ENCODE results near the gene TRIM63. TPM values are rescaled to one million over a fixed set of nuclear protein-coding genes. Genes with fewer than 3 reads are reported as not detected.

TRIM63 gene
- polyA plus RNA-seq, 1 experiment, result not detected

- CTCF ChIA-PET, result no interaction called here
These were observed 17.7 kb downstream of the TRIM63 start for GRCh38 chr1:26049531-26050247.

GRCh38 chr1:26047278-26047874 is 20.1 kb downstream of the TRIM63 start:
- no peak for DNase-seq (ENCODE audit: low read depth, low spot score)
- ChIA-PET CTCF (no interaction called here), POLR2A (interaction anchor here (0.7 kb wide), 1 partner anchor 11 kb away, joined by 3 read pairs; no protein-coding TSS in a partner anchor)
- TF ChIP-seq CTCF (IDR thresholded peaks at IDR 0.05; ENCODE audit: low read depth, low read length), result no peak
- Histone ChIP-seq H3K27me3 (ENCODE audit: control insufficient read depth, insufficient read depth, low read length) (peaks cover 81% of the 10 kb centered on the region), H3K4me3 (ENCODE audit: low read depth, low read length) (no peak overlapping the region), H3K27ac (ENCODE audit: low read depth, low read length) (no peak overlapping the region), H3K9me3 (ENCODE audit: control insufficient read depth, insufficient read depth, low read length) (no peaks in the 10 kb centered on the region)

More at GRCh38 chr1:26049531-26050247, 17.7 kb downstream of the TRIM63 start:
- H3K9me3 ChIP-seq (ENCODE audit: control insufficient read depth, insufficient read depth, low read length), result no peaks in the 10 kb centered on the region
- no peak overlapping the region for H3K27ac ChIP-seq (ENCODE audit: low read depth, low read length)
- no peak for DNase-seq (ENCODE audit: low read depth, low spot score)
- peaks cover 80% of the 10 kb centered on the region for H3K27me3 ChIP-seq (ENCODE audit: control insufficient read depth, insufficient read depth, low read length)
- H3K4me3 ChIP-seq (ENCODE audit: low read depth, low read length), result no peak overlapping the region
- no peak for TF ChIP-seq CTCF (IDR thresholded peaks at IDR 0.05; ENCODE audit: low read depth, low read length)
- POLR2A ChIA-PET, result interaction anchor here (0.7 kb wide), 1 partner anchor 28 kb away, joined by 4 read pairs; no protein-coding TSS in a partner anchor

GRCh38 chr1:26046246-26047095 is 21.0 kb downstream of the TRIM63 start:
- DNase-seq (ENCODE audit: low read depth, low spot score), result no peak
- H3K9me3 ChIP-seq (ENCODE audit: control insufficient read depth, insufficient read depth, low read length), result no peaks in the 10 kb centered on the region
- no peak overlapping the region for H3K27ac ChIP-seq (ENCODE audit: low read depth, low read length)
- H3K4me3 ChIP-seq (ENCODE audit: low read depth, low read length), result no peak overlapping the region
- POLR2A ChIA-PET, result no interaction called here
- CTCF ChIA-PET, result interaction anchor here (1.3 kb wide), 1 partner anchor 11 kb away, joined by 3 read pairs; no protein-coding TSS in a partner anchor
- peaks cover 84% of the 10 kb centered on the region for H3K27me3 ChIP-seq (ENCODE audit: control insufficient read depth, insufficient read depth, low read length)
- no peak for TF ChIP-seq CTCF (IDR thresholded peaks at IDR 0.05; ENCODE audit: low read depth, low read length)

- no peak for TF ChIP-seq CTCF (IDR thresholded peaks at IDR 0.05; ENCODE audit: low read depth, low read length)
- H3K27ac ChIP-seq (ENCODE audit: low read depth, low read length), result no peak within 1 kb of the TSS
- no peaks in the 10 kb centered on the region for H3K9me3 ChIP-seq (ENCODE audit: control insufficient read depth, insufficient read depth, low read length)
These were observed 21.6 kb downstream of the TRIM63 start, which contains the start of gene SLC30A2 for GRCh38 chr1:26045722-26046245. Gene SLC30A2 (minus strand): TSS chr1:26046118. CDS start chr1:26045896, 222 bp downstream.

More at GRCh38 chr1:26045722-26046245, 21.6 kb downstream of the TRIM63 start, which contains the start of gene SLC30A2:
- no peak for DNase-seq (ENCODE audit: low read depth, low spot score)
- Histone ChIP-seq H3K4me3 (ENCODE audit: low read depth, low read length) (no peak within 1 kb of the TSS), H3K27me3 (ENCODE audit: control insufficient read depth, insufficient read depth, low read length) (peaks cover 82% of the 10 kb centered on the region)
- ChIA-PET CTCF (interaction anchor here (1.3 to 1.6 kb wide), 2 partner anchors 9 to 12 kb away, joined by 3 to 9 read pairs; no protein-coding TSS in a partner anchor), POLR2A (no interaction called here)
